ENCODE measurements around the gene NCAM1.

- TF ChIP-seq CTCF (IDR thresholded peaks at IDR 0.05): no peak
- no peak for TF ChIP-seq POLR2A (IDR thresholded peaks at IDR 0.05)
Measured at GRCh38 chr11:113131036-113131775, 170.0 kb downstream of the NCAM1 start.

Data from thyroid gland (tissue), 4 donors.